ENCODE data around the gene ARF1. TPM values are rescaled to one million over a fixed set of nuclear protein-coding genes. Genes with fewer than 3 reads are reported as not detected.
A peak's percentile ranks its signal among the peaks of the same experiment; 100 is the strongest.

ARF1 gene
- total and polyA plus RNA-seq, 7 donors = 176 to 612 (median 295) TPM

DNA sequence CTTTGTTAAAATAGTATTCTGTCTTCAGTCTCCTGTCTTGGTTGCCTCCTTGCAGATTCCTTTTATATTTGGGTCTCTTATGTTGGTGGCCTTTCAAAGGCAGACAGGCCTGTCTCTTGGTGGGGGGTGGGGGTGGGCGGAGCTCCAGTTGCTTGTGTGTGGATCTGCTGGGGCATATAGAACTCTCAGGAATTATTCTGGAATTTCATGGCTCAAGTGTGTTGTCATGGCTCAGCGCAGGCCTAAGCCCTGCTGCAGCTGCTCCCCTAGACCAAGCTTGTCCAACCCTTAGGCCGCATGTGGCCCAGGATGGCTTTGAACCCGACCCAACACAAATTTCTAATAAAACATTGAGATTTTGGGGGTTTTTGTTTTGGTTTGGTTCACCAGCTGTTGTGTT lies 12.7 kb downstream of the ARF1 start:
- Histone ChIP-seq H3K27ac (no peak overlapping the region), H3K4me1 (peaks cover 27% of the 10 kb centered on the region), H3K4me3 (no peak overlapping the region), H3K27me3 (ENCODE audit: insufficient read depth in 3 of 3, low read length in 2 of 3) (no peaks in the 10 kb centered on the region), H3K9me3 (peaks cover 8% of the 10 kb centered on the region), H3K36me3 (ENCODE audit: insufficient read depth in 1 of 2, low read depth in 1 of 2) (peaks cover 0 to 39% of the 10 kb centered on the region in 2 donors)
- DNase-seq (peak in 1 of 2 donors; percentile 4), ATAC-seq (no peak)
- TF ChIP-seq, protein P1, sequence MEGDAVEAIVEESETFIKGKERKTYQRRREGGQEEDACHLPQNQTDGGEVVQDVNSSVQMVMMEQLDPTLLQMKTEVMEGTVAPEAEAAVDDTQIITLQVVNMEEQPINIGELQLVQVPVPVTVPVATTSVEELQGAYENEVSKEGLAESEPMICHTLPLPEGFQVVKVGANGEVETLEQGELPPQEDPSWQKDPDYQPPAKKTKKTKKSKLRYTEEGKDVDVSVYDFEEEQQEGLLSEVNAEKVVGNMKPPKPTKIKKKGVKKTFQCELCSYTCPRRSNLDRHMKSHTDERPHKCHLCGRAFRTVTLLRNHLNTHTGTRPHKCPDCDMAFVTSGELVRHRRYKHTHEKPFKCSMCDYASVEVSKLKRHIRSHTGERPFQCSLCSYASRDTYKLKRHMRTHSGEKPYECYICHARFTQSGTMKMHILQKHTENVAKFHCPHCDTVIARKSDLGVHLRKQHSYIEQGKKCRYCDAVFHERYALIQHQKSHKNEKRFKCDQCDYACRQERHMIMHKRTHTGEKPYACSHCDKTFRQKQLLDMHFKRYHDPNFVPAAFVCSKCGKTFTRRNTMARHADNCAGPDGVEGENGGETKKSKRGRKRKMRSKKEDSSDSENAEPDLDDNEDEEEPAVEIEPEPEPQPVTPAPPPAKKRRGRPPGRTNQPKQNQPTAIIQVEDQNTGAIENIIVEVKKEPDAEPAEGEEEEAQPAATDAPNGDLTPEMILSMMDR (IDR thresholded peaks at IDR 0.05) = no peak
- WGBS, 3 donors = 82 to 95% (median 87%) methylated on average over 4 of the region's 4 CpGs
- intact Hi-C loops (cut with DNase I) = no loop called here

DNA sequence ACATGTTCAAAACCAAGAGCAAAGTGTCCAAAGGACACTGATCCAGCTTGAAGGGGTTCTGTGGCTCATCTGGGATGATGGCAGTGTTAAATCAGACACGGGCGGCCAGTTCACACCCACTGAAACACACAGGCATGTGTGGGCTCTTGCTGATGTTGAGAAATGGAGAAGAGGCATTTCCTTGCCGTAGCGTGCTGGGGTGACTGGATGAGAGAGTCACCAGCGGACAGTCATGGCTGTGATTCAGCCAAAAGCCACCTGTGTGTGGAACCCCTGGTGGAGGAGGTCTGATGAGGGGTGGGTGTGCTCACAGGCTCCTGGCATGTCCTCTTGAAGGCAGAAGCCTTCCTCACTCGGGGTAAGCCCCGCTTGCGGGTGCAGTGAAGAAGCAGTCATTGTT lies 13.4 kb downstream of the ARF1 start:
- DNase-seq (peak; percentile 6 to 30), ATAC-seq (no peak)
- peaks cover 0 to 47% of the 10 kb centered on the region in 2 donors for H3K36me3 ChIP-seq (ENCODE audit: insufficient read depth in 1 of 2, low read depth in 1 of 2)
- TF ChIP-seq, protein P1 (IDR thresholded peaks at IDR 0.05) = no peak
- H3K9me3 ChIP-seq = peaks cover 8% of the 10 kb centered on the region
- intact Hi-C loops (cut with DNase I) = no loop called here
- no peak overlapping the region for H3K4me3 ChIP-seq
- H3K27ac ChIP-seq = no peak overlapping the region
- H3K4me1 ChIP-seq = peaks cover 19% of the 10 kb centered on the region
- 94 to 97% (median 94%) methylated on average over 8 of the region's 8 CpGs for WGBS, 3 donors
- no peaks in the 10 kb centered on the region for H3K27me3 ChIP-seq (ENCODE audit: insufficient read depth in 3 of 3, low read length in 2 of 3)

DNA sequence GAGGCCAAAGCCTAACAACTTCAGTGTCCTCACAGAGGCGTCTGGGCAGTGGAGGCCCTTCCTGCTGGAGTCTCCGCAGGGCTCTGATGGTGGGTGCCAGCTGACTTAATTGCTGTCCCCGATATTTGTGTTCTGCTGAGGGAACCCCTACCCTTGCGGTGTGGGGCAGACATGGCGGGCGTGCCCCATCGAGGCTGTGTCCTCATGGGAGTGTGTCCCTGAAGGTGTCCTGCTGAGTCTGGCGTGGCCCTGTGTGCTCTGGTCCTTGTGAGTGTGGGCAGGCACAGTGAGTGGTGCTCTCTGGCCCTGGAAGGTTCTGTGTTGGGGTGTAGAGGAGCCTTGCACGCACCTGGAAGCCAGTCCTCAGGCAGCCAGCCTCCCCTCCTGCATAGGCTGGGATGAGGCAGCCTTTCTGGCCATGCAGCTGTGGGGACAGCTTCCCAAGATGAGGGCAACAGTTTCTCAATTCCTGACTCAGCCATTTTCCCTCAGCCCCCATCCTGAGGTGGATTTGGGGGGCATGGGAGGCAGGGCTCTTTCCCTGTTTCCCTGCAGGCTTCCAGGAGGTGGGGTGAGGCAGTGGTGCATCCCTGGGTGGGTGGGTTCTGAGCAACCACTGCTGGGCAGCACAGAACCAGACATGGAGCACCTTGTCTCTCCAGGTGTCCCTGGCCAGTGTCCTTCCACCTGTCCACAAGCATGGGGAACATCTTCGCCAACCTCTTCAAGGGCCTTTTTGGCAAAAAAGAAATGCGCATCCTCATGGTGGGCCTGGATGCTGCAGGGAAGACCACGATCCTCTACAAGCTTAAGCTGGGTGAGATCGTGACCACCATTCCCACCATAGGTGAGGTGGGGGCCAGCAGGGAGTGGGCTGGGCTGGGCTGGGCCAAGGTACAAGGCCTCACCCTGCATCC lies 14.2 kb downstream of the ARF1 start:
- intact Hi-C loops (cut with DNase I) = no loop called here
- TF ChIP-seq, protein P1 (IDR thresholded peaks at IDR 0.05) = no peak
- Histone ChIP-seq H3K27ac (no peak overlapping the region), H3K4me3 (no peak overlapping the region), H3K27me3 (ENCODE audit: insufficient read depth in 3 of 3, low read length in 2 of 3) (no peaks in the 10 kb centered on the region), H3K4me1 (peaks cover 12% of the 10 kb centered on the region), H3K9me3 (peaks cover 8% of the 10 kb centered on the region), H3K36me3 (ENCODE audit: insufficient read depth in 1 of 2, low read depth in 1 of 2) (peaks cover 0 to 50% of the 10 kb centered on the region in 2 donors)
- 92 to 96% (median 94%) methylated on average over 13 of the region's 13 CpGs for WGBS, 3 donors
- DNase-seq (peak in 1 of 2 donors; percentile 48), ATAC-seq (no peak)

DNA sequence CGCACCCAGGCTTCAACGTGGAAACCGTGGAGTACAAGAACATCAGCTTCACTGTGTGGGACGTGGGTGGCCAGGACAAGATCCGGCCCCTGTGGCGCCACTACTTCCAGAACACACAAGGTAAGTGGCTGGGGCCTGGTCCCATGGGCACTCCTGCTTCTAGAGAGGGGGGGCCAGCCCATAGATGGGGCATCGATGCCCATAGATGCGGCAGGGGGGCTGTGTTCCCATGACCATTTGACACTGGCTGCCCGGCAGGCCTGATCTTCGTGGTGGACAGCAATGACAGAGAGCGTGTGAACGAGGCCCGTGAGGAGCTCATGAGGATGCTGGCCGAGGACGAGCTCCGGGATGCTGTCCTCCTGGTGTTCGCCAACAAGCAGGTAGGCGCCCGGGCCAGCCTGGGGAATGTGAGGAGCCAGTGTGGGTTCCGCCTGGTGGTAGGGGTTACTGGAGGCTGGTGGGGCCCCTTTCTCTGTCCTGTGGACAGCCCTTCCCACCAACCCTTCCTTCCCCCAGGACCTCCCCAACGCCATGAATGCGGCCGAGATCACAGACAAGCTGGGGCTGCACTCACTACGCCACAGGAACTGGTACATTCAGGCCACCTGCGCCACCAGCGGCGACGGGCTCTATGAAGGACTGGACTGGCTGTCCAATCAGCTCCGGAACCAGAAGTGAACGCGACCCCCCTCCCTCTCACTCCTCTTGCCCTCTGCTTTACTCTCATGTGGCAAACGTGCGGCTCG lies 15.0 kb downstream of the ARF1 start:
- ATAC-seq (no peak), DNase-seq (peak; percentile 19 to 58)
- peaks cover 11% of the 10 kb centered on the region for H3K4me1 ChIP-seq
- TF ChIP-seq, protein P1 (IDR thresholded peaks at IDR 0.05) = no peak
- peaks cover 8% of the 10 kb centered on the region for H3K9me3 ChIP-seq
- no peak overlapping the region for H3K4me3 ChIP-seq
- no peaks in the 10 kb centered on the region for H3K27me3 ChIP-seq (ENCODE audit: insufficient read depth in 3 of 3, low read length in 2 of 3)
- 85 to 87% (median 86%) methylated on average over 33 to 34 of the region's 34 CpGs for WGBS, 3 donors
- peaks cover 0 to 50% of the 10 kb centered on the region in 2 donors for H3K36me3 ChIP-seq (ENCODE audit: insufficient read depth in 1 of 2, low read depth in 1 of 2)
- intact Hi-C loops (cut with DNase I) = no loop called here
- H3K27ac ChIP-seq = no peak overlapping the region
